Inflammatory macrophage treated with lipopolysaccharide for 4 hours (primary cell): ENCODE results near the gene DENND4A.

Experiments used
- DNase-seq: peaks from one replicate; pipeline ENCODE4 v3.0.0-alpha.2; 2020

Gene DENND4A

GRCh38 chr15:65659502-65660052 lies 132.5 kb downstream of the DENND4A start:
- no peak for DNase-seq

DNA sequence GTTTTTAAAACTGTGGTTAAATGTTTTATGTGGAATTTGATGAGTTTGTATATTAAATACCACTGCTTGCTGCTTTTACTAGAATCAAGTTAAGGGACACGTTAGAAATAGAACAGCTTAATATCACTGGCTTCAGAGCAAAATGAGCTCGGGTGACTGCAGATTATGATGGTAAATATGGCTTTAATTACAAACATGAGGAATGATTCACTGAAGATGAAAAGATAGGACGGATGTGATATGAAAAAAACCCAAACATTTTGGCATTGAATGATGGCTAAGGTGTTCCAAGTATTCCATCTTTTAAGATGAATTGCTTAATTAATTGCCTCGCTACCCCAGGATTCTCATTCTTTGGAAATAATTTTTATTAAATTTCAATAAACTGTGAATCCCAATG lies 136.6 kb downstream of the DENND4A start:
- no peak for DNase-seq

GRCh38 chr15:65655026-65655425 lies 137.1 kb downstream of the DENND4A start:
- no peak for DNase-seq

- DNase-seq = no peak
Observed at GRCh38 chr15:65653801-65654521, 138.1 kb downstream of the DENND4A start.

- DNase-seq = no peak
Observed at GRCh38 chr15:65653341-65653740, 138.8 kb downstream of the DENND4A start.

DNA sequence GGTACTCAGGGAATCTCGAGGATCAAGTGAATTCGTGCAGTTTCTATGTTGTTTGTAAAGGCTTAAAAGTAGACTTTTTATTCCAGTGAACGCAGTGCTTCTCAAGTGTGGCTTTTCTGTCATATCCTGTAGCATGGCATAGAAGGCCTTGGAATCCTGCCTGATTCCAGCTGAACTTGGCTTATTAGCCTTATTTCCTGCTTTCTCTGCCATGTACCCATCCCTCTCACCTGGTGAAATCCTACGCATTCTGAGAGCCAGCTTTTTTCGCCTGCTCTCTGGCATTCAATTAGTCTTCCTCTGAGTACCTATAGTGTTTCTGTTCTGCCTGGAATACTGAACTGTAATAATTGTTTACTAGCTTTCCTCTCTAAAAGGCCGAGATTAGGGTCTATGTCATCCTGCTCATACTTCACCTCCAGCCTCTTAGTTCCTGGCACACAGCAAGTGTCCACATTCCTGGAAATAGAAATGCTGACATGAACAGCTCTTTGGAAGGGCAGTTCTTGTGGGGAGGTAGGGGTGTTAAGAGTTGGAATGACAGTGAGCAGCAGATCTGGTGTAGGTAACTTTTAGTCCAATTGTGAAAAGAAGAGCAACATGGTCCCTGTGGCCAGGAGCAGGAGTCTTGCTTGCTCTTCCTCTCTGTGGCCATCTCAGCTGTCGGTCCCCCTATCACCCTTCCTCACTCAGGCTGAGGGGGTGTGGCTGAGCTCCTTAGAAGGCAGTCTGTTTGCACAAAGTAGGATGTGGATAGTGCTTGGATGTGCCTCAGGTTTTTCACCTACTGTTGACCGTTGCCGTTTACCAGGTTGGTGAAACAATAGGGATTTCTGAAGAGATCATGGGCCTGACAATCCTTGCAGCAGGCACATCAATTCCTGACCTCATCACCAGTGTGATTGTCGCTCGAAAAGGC lies 140.0 kb downstream of the DENND4A start:
- DNase-seq = no peak

DNA sequence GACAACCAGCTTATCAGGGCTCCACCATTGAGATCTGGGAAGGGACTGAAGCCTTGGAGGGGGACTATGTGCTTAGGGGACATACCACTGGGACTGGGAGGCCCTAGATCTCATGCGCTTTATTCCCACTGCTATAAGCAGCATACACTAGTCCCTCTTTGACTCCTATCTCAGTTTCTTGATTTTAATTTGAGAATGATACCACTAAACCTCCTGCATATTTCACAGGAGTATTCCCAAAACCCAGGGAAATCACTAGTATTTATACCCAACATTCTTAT lies 141.1 kb downstream of the DENND4A start:
- no peak for DNase-seq

DNA sequence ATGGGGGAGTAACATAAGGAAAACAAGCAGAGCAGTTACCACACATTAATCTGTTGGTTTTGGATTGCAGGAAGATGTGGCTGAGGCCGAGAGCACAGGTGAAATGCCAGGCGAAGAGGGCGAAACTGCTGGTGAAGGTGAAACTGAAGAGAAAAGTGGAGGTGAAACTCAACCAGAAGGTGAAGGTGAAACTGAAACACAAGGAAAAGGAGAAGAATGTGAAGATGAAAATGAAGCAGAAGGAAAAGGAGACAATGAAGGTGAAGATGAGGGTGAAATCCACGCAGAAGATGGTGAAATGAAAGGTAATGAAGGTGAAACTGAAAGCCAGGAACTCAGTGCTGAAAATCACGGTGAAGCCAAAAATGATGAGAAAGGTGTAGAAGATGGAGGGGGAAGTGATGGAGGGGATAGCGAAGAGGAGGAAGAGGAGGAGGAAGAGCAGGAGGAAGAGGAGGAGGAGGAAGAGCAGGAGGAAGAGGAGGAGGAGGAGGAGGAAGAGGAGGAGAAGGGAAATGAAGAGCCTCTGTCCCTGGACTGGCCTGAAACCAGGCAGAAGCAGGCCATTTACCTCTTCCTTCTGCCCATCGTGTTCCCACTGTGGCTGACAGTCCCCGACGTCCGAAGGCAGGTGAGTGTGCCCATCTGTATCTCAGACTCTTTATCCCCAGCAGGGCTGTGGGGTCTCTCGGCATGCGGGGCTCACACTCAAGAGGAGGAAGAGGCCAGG lies 141.6 kb downstream of the DENND4A start:
- no peak for DNase-seq

GRCh38 chr15:65646486-65646885 lies 145.6 kb downstream of the DENND4A start:
- DNase-seq = no peak

GRCh38 chr15:65645392-65645791 lies 146.7 kb downstream of the DENND4A start:
- DNase-seq = no peak

GRCh38 chr15:65644282-65644681 lies 147.8 kb downstream of the DENND4A start:
- no peak for DNase-seq

DNA sequence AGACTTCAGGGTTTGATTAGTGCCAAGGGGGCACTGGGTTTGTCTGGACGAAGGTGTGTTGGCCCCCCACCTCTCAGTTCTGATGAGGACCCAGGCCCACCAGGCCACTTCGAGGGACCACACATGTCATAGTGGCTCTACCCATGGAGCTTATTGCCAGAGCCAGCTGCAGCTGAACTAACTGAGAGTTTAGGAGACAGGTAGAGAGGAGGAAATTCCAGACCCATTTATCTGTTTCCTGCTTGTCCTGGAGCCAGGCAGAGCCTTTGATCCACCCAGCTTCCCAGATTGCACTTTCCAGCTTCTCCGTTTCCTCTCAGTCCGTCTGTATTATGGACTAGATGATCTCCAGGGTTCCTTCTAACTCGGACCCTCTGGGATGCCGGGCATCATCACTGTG lies 149.5 kb downstream of the DENND4A start:
- DNase-seq = no peak

DNA sequence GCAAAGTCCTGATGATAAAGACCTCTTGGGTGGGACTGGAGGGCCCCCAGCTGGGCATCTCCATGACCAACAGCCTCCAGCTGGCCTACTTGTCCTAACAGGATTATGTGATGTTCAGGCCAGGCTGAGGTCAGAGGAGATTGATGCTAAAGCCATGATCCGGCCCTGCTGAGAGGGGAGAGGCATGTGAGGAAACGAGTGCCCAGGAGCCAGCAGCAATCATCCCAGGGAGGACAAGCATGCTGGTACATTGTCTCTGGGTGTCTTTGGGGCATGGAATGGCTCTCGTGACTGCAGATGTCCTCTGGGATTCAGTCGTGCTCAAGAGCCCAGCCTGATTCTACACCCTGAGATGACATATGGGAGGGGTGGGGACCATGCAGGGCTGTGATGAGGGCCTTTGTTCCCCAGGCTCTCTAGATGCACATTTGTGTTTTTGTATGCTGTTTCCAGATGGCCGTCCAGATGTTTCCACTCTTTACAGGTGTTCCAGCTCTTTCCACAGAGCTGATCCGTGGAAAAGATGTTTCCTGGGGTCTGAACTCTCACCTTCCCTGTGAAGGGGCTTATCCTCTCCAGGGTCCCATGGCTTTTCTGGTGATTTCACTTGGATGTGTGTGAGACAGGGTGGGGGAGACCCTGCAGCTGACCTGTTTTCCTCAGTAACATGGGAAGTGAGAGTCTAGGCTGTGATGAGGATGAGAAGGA lies 150.2 kb downstream of the DENND4A start:
- no peak for DNase-seq

DNA sequence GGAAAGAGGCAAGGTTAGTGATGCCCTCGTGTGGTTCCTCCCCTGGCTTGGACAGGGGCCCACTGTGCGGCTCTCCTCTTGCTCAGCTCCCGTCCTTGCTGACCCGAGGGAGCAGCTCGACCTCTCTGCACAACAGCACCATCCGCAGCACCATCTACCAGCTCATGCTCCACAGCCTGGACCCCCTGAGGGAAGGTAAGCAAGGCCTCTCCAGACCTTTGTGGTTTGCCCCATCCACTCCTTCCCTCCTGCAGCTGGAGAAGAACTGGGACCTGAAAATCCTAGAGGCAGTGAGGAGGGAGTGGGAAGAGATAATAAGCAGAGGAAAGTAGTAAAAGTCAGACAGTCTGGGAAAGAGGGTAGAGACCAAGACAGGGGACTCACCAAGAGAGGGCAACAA lies 152.6 kb downstream of the DENND4A start:
- no peak for DNase-seq

GRCh38 chr15:65638681-65639089 lies 153.4 kb downstream of the DENND4A start:
- DNase-seq = peak; percentile 70

DNA sequence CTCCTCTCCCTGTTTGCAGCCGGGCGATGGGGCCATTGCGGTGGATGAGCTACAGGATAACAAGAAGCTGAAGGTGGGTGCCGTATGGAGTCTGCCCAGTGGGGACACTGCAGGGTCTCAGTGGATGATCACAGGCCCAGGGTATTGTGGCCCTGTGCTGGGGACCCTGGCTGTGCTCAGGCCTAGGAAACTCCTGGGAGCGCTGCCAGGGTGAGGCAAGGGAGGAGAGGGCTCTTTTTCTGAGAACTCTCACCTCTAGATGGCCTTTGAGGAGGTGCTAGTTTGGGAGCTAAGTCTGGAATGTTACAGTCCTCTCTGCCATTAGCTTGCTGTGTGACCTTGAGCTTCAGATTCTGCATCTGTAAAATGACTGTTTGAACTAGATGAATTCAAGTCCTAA lies 154.0 kb downstream of the DENND4A start:
- no peak for DNase-seq

GRCh38 chr15:65634356-65634755 lies 157.7 kb downstream of the DENND4A start:
- peak; percentile 66 for DNase-seq

DNA sequence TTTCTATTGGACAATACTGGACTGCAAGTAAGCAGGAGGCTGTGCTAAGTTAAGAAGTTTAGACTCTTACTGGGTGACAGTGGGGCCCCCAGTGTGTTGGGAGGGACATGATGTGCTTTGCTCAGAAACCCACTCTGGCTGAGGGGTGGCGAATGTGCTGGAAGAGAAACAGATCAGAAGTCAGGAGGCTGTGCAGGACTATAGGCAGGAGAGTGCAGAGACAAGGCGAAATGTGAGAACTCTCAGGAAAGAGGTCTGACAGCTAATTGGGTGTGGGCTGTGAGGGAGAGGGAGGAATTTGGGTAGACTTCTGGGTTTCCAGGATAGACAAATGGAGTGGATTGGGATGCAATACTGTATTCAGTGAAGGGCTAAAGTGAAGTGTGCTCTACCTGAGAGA lies 158.3 kb downstream of the DENND4A start:
- no peak for DNase-seq

GRCh38 chr15:65632780-65633375 lies 159.2 kb downstream of the DENND4A start:
- DNase-seq = no peak

GRCh38 chr15:65631503-65631902 lies 160.6 kb downstream of the DENND4A start:
- no peak for DNase-seq

- DNase-seq = no peak
Observed at GRCh38 chr15:65630760-65631159, 161.3 kb downstream of the DENND4A start.

DNA sequence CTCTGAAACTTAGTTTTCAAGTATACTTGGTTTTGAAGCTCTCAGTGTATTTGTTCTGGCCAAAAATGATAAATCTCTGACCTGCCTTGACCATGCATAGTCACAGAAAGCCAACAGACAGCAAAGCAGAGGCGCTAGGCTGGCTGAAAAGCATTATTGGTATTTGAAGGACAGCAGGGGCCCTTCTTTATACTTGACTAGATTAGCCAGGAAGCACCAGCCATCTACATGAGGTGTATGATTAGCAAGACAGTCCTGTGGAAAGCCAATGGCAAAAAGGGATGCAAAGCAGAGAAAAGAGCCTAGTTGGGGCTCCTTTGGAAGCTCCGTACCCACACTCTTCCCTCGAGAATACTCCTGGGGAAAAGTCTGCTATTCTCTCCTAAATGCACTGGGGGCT lies 162.5 kb downstream of the DENND4A start:
- no peak for DNase-seq
